Astrocyte (in vitro differentiated cells and primary cell): ENCODE results near the gene DCDC1.

Experiments used
- CTCF ChIP-seq: IDR thresholded peaks from 2 replicates; pipeline ENCODE4 v1.5.1; 2011; ENCODE audit warnings: low read depth, mild to moderate bottlenecking, inconsistent platforms, low read length, moderate library complexity; ENCODE audit not compliant: insufficient read depth
- EZH2 ChIP-seq: IDR thresholded peaks from 2 replicates; pipeline ENCODE4 v1.6.1; 2012; ENCODE audit warnings: mild to moderate bottlenecking, low read length, inconsistent platforms; ENCODE audit not compliant: insufficient read depth

DNA sequence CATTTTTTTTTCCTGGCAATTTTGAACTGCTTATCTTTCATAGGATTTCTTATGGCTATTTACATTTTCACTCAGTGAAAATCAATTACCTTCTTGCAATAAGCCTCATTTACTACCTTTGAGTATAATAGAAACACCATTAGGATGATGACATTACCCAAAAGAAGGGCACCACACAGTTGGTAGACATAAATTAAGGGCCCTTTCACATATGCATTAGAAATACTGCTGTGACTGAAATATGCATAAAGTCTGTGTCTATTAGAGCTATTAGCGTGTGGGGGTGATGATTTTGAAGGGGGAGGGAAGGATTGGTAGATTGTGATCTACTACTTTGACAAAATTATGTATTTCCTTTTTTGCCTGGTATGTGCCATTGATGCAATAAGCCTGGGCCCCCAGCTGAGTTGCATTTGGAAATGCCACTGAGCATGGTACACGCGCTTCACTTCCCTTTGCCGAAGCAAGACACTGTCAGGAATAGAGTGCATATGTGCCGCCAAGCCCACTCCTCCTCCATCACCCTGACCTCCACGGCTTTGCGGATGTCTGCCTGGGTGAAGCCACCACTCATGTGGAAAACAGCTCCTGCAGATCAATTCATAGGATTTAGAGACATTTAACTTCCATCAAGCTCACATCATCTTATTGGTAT, 339.3 kb downstream of the DCDC1 start:
- no peak for TF ChIP-seq CTCF
- no peak for TF ChIP-seq EZH2
